HG03095 (cell line): Measurements from ENCODE around the gene GRIP1.

ENCODE experiments used
- ATAC-seq: cut with Tn5 transposase; IDR thresholded peaks from one replicate; pipeline ENCODE4 v1.9.1; 2021; ENCODE audit warnings: moderate library complexity; ENCODE audit not compliant: unreplicated experiment

Gene GRIP1

DNA sequence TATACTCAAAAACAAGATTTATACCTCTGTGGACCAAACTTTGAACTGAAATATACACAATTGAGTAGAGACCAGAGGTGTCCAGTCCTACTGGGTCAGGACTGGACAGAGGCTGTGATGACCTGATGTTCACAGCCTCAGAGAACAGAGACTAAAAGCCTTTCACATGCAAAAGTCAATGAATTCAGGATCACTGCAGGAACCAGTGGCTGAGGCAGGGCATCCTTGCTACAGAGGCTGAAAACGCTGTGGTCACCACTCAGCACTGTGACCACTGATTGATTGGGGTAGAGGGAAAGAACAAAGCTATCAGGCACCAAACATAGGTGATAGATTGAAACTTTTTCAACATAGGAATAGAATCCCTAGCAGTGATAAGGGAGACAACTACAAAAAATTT, 25.1 kb downstream of the GRIP1 start:
- ATAC-seq: no peak

GRCh38 chr12:66648033-66648735, 30.7 kb downstream of the GRIP1 start:
- no peak for ATAC-seq

DNA sequence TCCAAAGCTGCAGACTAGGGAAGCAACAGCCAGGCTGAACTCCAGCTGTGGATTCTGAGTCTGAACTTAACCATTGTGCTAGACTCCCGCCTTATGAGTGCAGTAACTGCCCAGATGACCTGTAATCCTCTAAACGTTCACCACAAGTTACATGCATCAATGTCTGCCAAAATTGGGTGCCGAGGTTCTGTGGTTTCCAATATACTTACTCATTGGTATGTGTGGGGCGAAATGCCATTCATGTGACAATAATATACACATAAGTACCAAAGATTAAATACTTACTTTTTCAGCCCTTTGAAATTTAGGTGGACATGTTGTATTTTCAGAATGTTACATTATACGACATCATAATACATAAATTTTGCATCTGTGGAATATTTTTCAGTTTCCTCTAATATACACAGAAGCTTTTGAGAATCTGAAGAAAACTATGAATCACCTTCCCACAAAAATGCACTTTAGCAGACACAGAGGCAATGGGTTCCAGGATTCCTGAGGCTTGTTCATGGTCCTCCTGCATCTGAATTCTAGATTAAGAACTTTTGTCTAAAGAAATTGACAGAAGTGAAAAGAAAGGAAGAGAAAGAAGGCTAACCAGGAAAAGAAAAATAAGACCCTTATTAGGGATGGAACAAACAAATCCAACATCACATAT, 31.7 kb downstream of the GRIP1 start:
- no peak for ATAC-seq

DNA sequence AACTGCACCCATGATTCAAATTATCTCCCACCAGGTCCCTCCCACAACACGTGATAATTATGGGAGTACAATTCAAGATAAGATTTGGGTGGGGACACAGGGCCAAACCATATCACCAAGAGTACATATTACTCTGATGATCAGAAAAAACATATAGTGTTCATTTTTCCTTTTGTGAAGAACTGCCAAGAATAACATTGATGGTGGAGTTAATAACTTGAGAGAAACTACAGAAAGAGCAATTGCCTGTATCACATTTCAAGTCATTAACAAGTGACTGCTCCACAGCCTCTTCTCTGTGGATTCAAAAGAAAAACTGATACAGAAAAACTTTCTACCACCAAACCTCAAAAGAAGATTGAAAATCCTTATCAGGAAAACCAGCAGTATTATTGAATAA, 34.7 kb downstream of the GRIP1 start:
- ATAC-seq: no peak

- no peak for ATAC-seq
These were observed 38.0 kb downstream of the GRIP1 start for GRCh38 chr12:66640691-66641460.

GRCh38 chr12:66638666-66639065, 40.2 kb downstream of the GRIP1 start:
- ATAC-seq: no peak

- ATAC-seq: no peak
These were observed 41.1 kb downstream of the GRIP1 start for GRCh38 chr12:66637699-66638301.

DNA sequence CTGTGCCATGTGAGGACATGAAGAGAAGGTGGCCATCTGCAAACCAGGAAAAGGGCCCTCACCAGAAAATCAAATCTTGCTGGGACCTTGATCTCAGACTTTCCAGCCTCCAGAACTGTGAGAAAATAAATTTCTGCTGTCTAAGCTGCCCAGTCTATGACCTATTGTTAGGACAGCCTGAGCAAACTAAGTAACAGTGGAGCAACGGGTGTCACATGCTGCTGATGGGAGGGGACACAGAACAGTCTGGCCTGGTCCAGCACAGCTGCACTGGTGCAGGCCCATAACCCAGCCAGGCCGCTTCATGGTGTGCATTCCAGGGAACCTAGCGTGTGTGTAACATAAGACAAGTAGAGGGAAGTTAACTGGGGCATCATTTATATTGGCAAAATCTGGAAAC, 42.1 kb downstream of the GRIP1 start:
- no peak for ATAC-seq

GRCh38 chr12:66633676-66634075, 45.2 kb downstream of the GRIP1 start:
- no peak for ATAC-seq

- ATAC-seq: no peak
These were observed 49.6 kb downstream of the GRIP1 start for GRCh38 chr12:66629138-66629870.

GRCh38 chr12:66627988-66628317, 50.9 kb downstream of the GRIP1 start:
- no peak for ATAC-seq

GRCh38 chr12:66627270-66627987, 51.4 kb downstream of the GRIP1 start:
- no peak for ATAC-seq

DNA sequence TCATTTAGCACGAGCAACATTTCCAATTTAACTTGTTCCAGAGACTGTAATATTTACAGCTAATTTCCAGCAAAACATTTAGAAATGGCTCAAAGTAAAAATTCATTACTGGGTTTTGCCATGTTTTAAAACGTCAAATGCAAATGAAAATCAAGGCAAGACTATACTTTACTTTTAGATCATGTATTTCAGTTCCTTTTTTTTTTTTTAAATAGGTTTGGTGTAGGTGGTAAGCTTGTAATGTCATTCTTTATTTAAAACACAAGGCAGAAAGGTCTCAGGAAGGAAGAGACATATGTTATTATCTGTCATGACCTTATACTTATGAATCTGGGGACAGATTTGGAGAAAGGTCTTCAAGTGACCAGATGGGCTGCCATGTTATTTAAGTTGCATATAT, 54.1 kb downstream of the GRIP1 start:
- ATAC-seq: peak; percentile 72

- ATAC-seq: no peak
These were observed 55.4 kb downstream of the GRIP1 start for GRCh38 chr12:66623455-66623854.

DNA sequence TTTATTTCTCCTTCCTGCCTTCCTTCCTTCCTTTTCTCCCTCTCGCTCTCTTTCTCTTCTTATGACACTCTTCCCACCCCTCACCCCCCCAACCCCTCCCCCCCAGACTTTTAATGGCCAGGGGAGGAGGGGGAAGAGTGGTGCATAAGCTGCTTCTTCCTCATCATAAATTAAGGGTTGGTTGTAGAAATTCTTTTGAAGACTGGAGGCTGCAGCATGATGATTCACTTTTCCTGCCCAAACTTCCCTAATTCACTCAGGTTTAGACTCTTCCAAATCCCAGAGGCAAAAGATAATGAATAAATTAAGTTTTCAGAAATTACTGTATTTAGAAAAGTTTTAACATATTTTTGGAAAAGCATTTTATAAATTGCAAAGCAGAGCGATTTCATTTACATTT, 58.2 kb downstream of the GRIP1 start:
- ATAC-seq: no peak

- ATAC-seq: no peak
These were observed 58.9 kb downstream of the GRIP1 start for GRCh38 chr12:66620026-66620425.

- no peak for ATAC-seq
These were observed 60.9 kb downstream of the GRIP1 start for GRCh38 chr12:66617991-66618390.

DNA sequence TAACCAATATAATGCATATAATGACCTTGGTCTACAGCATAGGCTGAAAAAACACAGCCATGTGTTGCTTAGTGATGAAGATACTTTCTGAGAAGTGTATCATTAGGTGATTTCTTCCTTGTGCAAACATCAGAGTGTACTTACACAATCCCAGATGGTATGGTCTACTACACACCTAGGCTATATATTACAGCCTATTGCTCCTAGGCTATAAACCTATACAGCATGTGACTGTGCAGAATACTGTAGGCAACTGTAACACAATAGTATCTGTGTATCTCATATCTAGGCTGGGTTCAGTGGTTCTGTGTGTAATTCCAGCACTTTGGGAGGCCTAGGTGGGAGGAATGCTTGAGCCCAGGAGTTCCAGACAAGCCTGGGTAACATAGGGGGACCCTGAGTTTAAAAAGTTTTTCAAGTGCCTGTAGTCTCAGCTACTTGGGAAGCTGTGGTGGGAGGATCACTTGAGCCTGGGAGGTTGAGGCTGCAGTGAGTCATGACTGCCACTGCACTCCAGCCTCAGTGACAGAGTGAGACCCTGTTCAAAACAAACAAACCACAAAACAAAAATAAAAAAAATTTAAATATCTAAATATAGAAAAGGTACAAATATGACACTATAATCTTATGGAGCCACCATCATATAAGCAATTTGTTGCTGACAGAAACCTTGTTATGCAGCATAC, 66.6 kb downstream of the GRIP1 start:
- no peak for ATAC-seq

DNA sequence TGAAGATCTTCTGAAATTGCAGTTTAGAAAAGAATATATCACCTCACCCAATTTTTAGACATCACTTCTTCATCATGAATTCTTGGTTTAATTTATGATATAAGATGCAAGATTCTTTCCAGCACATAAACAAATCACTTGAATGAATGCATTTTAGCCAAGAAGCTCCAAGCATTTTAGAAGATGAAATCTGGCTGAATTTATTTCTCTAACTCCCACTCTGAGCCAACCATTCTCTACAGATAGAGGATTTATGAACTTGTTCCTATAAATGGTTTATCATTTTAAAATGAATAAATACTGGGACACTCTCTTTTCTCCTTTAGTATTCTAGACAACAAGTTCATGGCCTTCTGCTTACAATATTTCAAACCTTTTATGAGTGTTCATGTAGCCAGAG, 71.7 kb downstream of the GRIP1 start:
- no peak for ATAC-seq

DNA sequence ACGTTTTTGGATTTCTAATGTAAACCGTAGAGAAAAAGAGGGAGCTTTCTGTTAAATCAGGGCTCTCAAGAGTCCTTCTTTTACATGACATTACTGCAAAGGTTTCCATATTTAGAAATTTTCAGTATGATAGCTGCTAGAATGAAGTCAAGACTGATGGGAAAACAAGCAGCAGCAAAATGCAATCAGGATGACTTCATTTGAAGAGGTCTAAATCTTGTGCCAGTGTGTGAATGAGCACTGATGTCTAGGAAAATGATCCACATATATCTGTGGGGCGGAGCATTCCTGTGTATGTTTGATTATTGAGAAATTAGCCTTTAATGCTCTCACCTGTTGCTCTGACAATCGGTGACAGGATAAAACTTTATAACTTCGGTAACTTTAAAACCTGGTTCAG, 73.6 kb downstream of the GRIP1 start:
- no peak for ATAC-seq
